Body of pancreas (tissue), 4 donors: ENCODE data around the gene DCTN2. TPM values are rescaled to one million over a fixed set of nuclear protein-coding genes. Genes with fewer than 3 reads are reported as not detected.
"Not testable (repeated sequence)": the region's sequence is repeated elsewhere in the genome, so short reads cannot be mapped to it uniquely, and the experiment has no call there.

ENCODE experiments used
- ATAC-seq: fragments of 150-250 bp; one replicate; pipeline ENCODE4 v1.9.1; 2016
- DNase-seq, 4 donors: peaks; one replicate each; pipeline ENCODE4 v3.0.0-alpha.2; 2019
- H3K27ac ChIP-seq, 4 donors: fragments of 200-600 bp; sonication (generic); 1 replicate in 3 of 4; 2 replicates in 1 of 4; pipeline versions ENCODE4 v1.5.1 to v1.6.1; 2016 to 2019; ENCODE audit warnings: mild to moderate bottlenecking in 1 of 4, mixed read lengths in 1 of 4, moderate library complexity in 1 of 4
- H3K27me3 ChIP-seq, 2 donors: fragments of 200-600 bp; sonication (generic); one replicate each; pipeline ENCODE4 v1.6.0; 2016; ENCODE audit warnings: mild to moderate bottlenecking in 1 of 2
- H3K36me3 ChIP-seq, 2 donors: fragments of 200-600 bp; sonication (generic); replicated peaks in 1 of 2; 2 replicates each; pipeline ENCODE4 v1.5.1; 2016; ENCODE audit warnings: low read depth in 2 of 2; ENCODE audit not compliant: insufficient read depth in 1 of 2
- H3K4me1 ChIP-seq: fragments of 200-600 bp; sonication (generic); one replicate; pipeline ENCODE4 v1.6.0; 2016
- H3K4me3 ChIP-seq, 2 donors: fragments of 200-600 bp; sonication (generic); 1 replicate in 1 of 2; 2 replicates in 1 of 2; pipeline ENCODE4 v1.5.1; 2016 to 2019
- H3K9me3 ChIP-seq, 3 donors: fragments of 200-600 bp; sonication (generic); 1 replicate in 2 of 3; 2 replicates in 1 of 3; pipeline ENCODE4 v1.5.1; 2016
- POLR2A ChIP-seq, 3 donors: fragments of 450-650 bp; IDR thresholded peaks; one replicate each; pipeline ENCODE4 v1.6.1; 2016; ENCODE audit warnings: antibody characterized with exemption in 3 of 3, mild to moderate bottlenecking in 2 of 3
- WGBS, 2 donors: methylation state at CpG; one replicate each; pipeline ENCODE4 v1.1.5; 2017; 5-methylcytosine and 5-hydroxymethylcytosine counted together
- intact Hi-C: fragments of 100-400 bp; cut with DNase I; formaldehyde crosslinking; loops from one replicate; pipeline ENCODE4 v1.15.1; 2023
- total RNA-seq, 2 donors: library from RNA; depleted of rRNA; stranded (reverse); fragments of >200 nt; gene quantifications; one replicate each; pipeline ENCODE4 v1.1.0, GENCODE V29; 2016
- TF ChIP-seq, protein P1 (sequence below), 7 experiments: fragments of 450-650 bp in 4 of 7; fragments of 200-600 bp in 3 of 7; sonication (generic) in 3 of 7; IDR thresholded peaks; one replicate each; pipeline ENCODE4 v1.5.1; 2016 to 2019; ENCODE audit warnings: antibody characterized with exemption in 7 of 7

The DCTN2 gene
- total RNA-seq, 2 donors from 2014 or later, result 80.1 to 89.2 TPM

DNA sequence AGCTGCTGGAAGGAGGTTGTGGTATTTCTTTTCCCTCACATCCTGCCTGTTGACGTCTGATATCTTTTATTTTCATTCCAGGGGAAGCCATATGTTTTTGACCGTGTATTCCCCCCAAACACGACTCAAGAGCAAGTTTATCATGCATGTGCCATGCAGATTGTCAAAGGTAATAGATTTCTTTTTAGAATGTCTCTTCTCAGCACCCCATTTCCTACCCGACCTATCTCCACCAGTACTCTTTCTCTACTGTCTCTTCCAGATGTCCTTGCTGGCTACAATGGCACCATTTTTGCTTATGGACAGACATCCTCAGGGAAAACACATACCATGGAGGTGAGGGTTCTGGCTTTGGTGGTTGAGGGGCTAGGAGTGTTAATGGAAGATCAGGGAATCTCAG is 16.4 kb upstream of the DCTN2 start:
- H3K27ac ChIP-seq, result no peak overlapping the region
- H3K9me3 ChIP-seq, result no peaks in the 10 kb centered on the region
- ATAC-seq (no peak), DNase-seq (no peak)
- TF ChIP-seq POLR2A (IDR thresholded peaks at IDR 0.05), result no peak
- TF ChIP-seq, protein P1, sequence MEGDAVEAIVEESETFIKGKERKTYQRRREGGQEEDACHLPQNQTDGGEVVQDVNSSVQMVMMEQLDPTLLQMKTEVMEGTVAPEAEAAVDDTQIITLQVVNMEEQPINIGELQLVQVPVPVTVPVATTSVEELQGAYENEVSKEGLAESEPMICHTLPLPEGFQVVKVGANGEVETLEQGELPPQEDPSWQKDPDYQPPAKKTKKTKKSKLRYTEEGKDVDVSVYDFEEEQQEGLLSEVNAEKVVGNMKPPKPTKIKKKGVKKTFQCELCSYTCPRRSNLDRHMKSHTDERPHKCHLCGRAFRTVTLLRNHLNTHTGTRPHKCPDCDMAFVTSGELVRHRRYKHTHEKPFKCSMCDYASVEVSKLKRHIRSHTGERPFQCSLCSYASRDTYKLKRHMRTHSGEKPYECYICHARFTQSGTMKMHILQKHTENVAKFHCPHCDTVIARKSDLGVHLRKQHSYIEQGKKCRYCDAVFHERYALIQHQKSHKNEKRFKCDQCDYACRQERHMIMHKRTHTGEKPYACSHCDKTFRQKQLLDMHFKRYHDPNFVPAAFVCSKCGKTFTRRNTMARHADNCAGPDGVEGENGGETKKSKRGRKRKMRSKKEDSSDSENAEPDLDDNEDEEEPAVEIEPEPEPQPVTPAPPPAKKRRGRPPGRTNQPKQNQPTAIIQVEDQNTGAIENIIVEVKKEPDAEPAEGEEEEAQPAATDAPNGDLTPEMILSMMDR (IDR thresholded peaks at IDR 0.05), result no peak
- H3K36me3 ChIP-seq, result no peaks in the 10 kb centered on the region
- intact Hi-C loops, result no loop called here
- H3K27me3 ChIP-seq, result no peaks in the 10 kb centered on the region
- no peaks in the 10 kb centered on the region for H3K4me1 ChIP-seq
- WGBS, 2 donors, result 57 to 58% methylated on average over 4 of the region's 4 CpGs
- no peak overlapping the region for H3K4me3 ChIP-seq

DNA sequence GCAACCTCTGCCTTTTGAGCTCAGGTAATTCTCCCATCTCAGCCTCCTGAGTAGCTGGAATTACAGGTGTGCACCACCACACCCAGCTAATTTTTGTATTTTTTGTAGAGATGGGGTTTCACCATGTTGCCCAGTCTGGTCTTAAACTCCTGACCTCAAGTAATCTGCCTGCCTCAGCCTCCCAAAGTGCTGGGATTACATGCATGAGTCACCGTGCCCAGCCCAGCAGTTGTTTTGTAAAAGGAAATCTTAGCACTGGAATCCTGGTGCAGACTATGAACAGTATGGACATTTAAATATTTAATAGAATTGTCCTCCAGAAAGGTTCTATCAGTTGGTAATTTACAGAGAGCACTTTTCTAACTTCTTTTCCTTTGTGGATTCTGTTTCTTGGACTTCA is 14.1 kb upstream of the DCTN2 start:
- DNase-seq, H3K9me3 ChIP-seq, H3K36me3 ChIP-seq, H3K27ac ChIP-seq, H3K4me1 ChIP-seq, ATAC-seq, H3K4me3 ChIP-seq, H3K27me3 ChIP-seq, intact Hi-C loops: not testable (repeated sequence)
- WGBS, 2 donors, result 81 to 85% methylated on average over 1 of the region's 1 CpG

DNA sequence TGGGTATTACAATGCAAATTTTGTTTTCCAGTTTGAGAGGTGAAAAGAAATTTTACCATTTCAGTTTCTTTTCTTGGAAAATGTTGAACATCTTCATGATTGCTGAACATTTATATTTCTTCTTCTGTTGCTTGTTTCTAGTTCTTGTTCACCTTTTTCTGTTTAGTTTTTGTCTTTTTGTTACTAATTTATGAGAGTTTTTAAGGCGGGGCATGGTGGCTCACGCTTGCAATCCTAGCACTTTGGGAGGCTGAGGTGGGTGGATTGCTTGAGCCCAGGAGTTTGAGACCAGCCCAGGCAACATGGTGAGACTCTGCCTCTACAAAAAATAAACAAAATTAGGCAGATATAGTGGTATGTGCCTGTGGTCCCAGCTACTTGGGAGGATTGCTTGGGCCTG is 13.5 kb upstream of the DCTN2 start:
- TF ChIP-seq POLR2A (IDR thresholded peaks at IDR 0.05), result no peak
- TF ChIP-seq, protein P1 (IDR thresholded peaks at IDR 0.05), result no peak

DNA sequence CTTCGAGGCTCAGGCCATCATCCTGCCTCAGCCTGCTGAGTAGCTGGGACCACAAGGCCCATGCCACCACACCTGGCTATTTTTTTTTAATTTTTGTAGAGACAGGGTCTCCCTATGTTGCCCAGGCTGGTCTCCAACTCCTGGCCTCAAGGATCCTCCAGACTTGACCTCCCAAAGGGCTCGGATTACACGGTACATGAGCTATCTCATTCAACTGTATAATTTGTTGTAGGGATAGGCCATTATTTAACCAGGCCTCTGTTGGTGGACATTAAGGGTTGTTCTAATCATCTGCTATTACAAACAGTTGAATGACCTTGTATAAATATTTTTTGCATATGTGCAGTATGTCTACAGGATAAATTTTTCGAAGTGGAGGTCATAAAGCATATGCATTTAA is 11.9 kb upstream of the DCTN2 start:
- ATAC-seq, result no peak
- 72 to 79% methylated on average over 4 of the region's 4 CpGs for WGBS, 2 donors
- intact Hi-C loops, result no loop called here

More for the DNA sequence above, 13.5 kb upstream of the DCTN2 start:
- WGBS, 2 donors, result 88 to 94% methylated on average over 2 of the region's 2 CpGs
- Histone ChIP-seq H3K4me1 (no peaks in the 10 kb centered on the region), H3K36me3 (no peaks in the 10 kb centered on the region), H3K27me3 (no peaks in the 10 kb centered on the region), H3K4me3 (no peak overlapping the region), H3K9me3 (no peaks in the 10 kb centered on the region), H3K27ac (no peak overlapping the region)
- intact Hi-C loops, result no loop called here
- no peak for DNase-seq
- no peak for ATAC-seq

DNA sequence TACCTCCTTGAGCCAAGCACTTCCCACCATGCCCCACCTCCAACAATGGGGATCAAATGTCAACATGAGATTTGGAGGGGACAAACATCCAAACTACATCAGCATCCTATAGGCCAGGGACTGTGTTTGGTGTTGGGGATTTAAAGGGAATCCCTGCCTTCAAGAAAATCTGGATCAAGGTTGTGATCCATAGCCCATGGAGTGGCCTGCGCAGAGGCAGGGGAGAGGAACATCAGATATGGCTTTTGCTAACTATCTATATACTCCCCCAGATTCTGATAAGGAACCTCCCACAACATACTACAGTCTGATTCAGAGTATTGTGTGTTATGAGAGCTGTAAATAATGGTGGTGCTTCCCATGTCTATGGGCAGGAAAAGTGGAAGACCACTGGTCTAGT is 7.9 kb upstream of the DCTN2 start:
- Histone ChIP-seq H3K27me3 (no peaks in the 10 kb centered on the region), H3K4me3 (no peak overlapping the region), H3K27ac (no peak overlapping the region), H3K36me3 (no peaks in the 10 kb centered on the region), H3K9me3 (no peaks in the 10 kb centered on the region), H3K4me1 (peaks cover 4% of the 10 kb centered on the region)
- DNase-seq (no peak), ATAC-seq (no peak)
- no peak for TF ChIP-seq POLR2A (IDR thresholded peaks at IDR 0.05)
- TF ChIP-seq, protein P1 (IDR thresholded peaks at IDR 0.05), result no peak
- 89 to 100% methylated on average over 1 of the region's 1 CpG for WGBS, 2 donors
- intact Hi-C loops, result no loop called here

More for the DNA sequence above, 11.9 kb upstream of the DCTN2 start:
- no peak for TF ChIP-seq POLR2A (IDR thresholded peaks at IDR 0.05)
- TF ChIP-seq, protein P1 (IDR thresholded peaks at IDR 0.05), result no peak
- Histone ChIP-seq H3K4me1 (no peaks in the 10 kb centered on the region), H3K9me3 (no peaks in the 10 kb centered on the region), H3K36me3 (no peaks in the 10 kb centered on the region), H3K27ac (no peak overlapping the region), H3K27me3 (no peaks in the 10 kb centered on the region), H3K4me3 (no peak overlapping the region)
- no peak for DNase-seq
